Measurements from ENCODE around the gene DDB1. TPM values are rescaled to one million over a fixed set of nuclear protein-coding genes. Genes with fewer than 3 reads are reported as not detected.

Gene DDB1
- total RNA-seq, 1 donor from 2014 or later: 128 TPM

DNA sequence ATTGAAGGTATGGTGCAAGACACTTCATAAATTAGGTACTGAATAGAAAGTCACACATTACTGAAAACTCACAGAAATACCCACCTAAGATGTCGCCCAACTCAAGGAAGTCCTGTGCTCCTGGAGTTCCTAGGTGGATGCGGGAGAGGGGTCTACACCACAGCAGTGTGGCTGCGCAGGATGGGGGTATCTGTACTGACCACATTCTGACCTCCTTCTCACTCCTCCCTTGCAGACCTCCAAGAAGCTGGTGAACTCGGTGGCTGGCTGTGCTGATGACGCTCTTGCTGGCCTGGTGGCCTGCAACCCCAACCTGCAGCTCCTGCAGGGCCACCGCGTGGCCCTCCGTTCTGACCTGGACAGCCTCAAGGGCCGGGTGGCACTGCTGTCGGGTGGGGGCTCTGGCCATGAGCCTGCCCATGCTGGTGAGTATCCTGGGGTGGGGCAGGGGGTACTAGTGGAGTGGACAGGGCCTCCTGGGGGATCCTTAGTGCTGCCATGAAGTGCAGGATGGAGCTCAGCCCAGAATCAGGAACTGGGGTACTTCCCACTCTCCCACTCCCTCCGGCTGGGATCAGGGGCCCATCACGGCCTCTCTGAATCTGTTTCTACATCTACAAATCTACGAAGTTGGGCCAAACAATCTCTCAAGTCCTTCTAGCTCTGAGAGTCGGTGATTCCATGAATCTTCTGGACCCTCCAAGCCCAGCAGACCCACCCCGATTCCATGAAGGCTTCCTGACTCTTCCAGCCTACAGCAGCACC is 5.0 kb upstream of the DDB1 start:
- H3K27ac ChIP-seq (replicated peaks): no peak overlapping the region
- no peak overlapping the region for H3K4me3 ChIP-seq
- intact Hi-C loops (cut with micrococcal nuclease): loop anchor here (5.0 kb wide), 1 partner anchor 44 kb away; no protein-coding TSS in a partner anchor
- peaks cover 21% of the 10 kb centered on the region for H3K4me1 ChIP-seq
- no peaks in the 10 kb centered on the region for H3K9me3 ChIP-seq (replicated peaks)
- no peaks in the 10 kb centered on the region for H3K27me3 ChIP-seq (ENCODE audit: low read depth)
- TF ChIP-seq CTCF (IDR thresholded peaks at IDR 0.05; ENCODE audit: borderline replicate concordance): no peak
- no peak for DNase-seq
- H3K36me3 ChIP-seq: peaks cover 5% of the 10 kb centered on the region

DNA sequence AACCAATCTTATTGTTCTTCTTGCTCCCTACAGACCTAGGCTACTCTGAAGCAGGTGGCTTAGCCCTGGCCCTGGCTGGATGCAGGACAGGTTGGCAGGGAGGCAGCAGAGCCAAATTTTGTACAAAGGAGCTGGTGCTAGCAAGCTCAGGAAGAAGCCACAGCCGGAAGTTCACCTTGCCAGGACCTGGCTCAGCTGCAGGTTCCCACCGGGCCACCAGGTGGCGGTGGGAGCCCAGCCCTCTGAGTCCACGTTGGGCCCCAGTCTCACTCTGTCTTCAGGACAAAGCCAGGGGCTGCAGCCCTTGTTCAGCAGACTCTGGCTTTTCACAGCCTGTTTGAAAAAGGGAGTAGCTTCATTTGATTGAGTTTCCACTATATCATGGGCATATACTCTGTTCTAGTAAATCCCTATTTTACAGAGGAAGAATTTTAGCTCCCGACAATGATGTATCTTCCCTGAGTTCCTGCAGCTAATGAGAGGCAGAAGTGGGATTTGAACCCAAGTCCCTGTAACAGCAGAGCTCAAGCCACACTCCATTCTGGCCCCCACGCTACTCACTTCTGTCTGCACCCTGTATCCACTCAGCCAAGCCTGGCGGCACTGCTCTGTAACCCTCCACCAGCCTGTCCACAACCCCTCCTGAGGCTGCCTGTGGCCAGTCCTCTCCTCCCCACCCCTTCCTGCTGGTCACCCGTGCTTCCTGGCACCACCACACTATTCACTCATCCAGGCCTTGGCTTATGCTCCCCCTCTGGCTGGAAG is 3.4 kb upstream of the DDB1 start:
- Histone ChIP-seq H3K27me3 (ENCODE audit: low read depth) (no peaks in the 10 kb centered on the region), H3K4me3 (no peak overlapping the region), H3K27ac (replicated peaks) (peak overlapping the region; percentile 64), H3K9me3 (replicated peaks) (no peaks in the 10 kb centered on the region), H3K36me3 (no peaks in the 10 kb centered on the region), H3K4me1 (peaks cover 37% of the 10 kb centered on the region)
- intact Hi-C loops (cut with micrococcal nuclease): loop anchor here (5.0 kb wide), 1 partner anchor 46 kb away; no protein-coding TSS in a partner anchor
- TF ChIP-seq CTCF (IDR thresholded peaks at IDR 0.05; ENCODE audit: borderline replicate concordance): peak; percentile 96
- DNase-seq: peak; percentile 71

- no peaks in the 10 kb centered on the region for H3K27me3 ChIP-seq (ENCODE audit: low read depth)
- intact Hi-C loops (cut with micrococcal nuclease): loop anchor here (5.0 kb wide), 1 partner anchor 47 kb away; no protein-coding TSS in a partner anchor
- H3K4me1 ChIP-seq: peaks cover 47% of the 10 kb centered on the region
- TF ChIP-seq CTCF (IDR thresholded peaks at IDR 0.05; ENCODE audit: borderline replicate concordance): no peak
- H3K4me3 ChIP-seq: no peak overlapping the region
- no peaks in the 10 kb centered on the region for H3K36me3 ChIP-seq
- H3K27ac ChIP-seq (replicated peaks): no peak overlapping the region
- no peaks in the 10 kb centered on the region for H3K9me3 ChIP-seq (replicated peaks)
- DNase-seq: no peak
These were observed 2.4 kb upstream of the DDB1 start for GRCh38 chr11:61335355-61335710.

DNA sequence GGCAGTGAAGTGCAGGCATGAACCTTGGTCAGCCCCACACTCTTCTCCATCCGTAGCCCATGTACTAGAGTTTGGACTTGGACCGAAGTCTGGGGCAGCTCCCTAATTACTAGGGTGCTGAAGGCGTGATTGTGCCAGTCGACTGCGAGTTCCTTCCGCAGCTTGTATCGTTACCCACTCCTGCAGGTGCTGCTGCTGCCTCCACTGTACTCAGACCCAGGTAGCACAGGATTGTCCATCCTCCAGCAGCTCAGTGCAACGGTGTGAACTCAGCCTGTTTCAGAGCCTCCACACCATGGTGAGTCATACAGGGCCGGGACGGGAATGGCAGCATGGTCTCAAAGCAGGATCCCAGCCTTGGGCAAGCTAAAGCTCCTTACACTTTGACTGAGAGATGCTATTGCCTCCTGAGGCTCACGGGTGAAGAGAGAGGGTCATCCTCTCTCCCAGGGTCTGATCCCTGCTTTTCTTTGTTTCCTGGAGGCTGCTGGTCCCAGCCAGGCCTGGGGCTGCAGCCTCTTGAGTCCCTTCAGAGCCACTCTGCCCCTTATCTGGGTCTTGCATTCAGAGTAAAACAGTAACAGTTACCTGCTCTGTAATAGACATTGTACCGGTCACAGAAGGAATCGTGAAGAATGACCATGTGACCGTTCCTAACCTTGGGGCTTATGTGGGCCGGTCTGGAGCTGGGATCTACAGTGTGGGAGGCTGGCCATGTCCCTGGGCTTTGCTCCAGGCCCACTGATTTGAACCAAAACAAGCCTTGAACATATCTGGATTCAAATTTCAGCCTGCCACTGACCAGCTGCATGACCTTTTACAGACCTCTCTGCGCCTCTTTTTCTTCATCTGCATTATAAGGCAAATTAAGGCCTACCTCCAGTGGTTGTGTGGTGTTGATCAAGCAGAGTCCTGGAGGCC is 1.8 kb upstream of the DDB1 start:
- intact Hi-C loops (cut with micrococcal nuclease): loop anchor here (5.0 kb wide), 1 partner anchor 48 kb away; no protein-coding TSS in a partner anchor
- Histone ChIP-seq H3K36me3 (peaks cover 3% of the 10 kb centered on the region), H3K9me3 (replicated peaks) (no peaks in the 10 kb centered on the region), H3K4me3 (no peak overlapping the region), H3K27me3 (ENCODE audit: low read depth) (no peaks in the 10 kb centered on the region), H3K4me1 (peaks cover 53% of the 10 kb centered on the region), H3K27ac (replicated peaks) (peak overlapping the region; percentile 6)
- TF ChIP-seq CTCF (IDR thresholded peaks at IDR 0.05; ENCODE audit: borderline replicate concordance): no peak
- no peak for DNase-seq

Measured in left ventricle myocardium inferior (tissue), 1 donor.